GM21526 (cell line): ENCODE data around the gene PGF.
"Not testable (repeated sequence)": the region's sequence is repeated elsewhere in the genome, so short reads cannot be mapped to it uniquely, and the experiment has no call there.

Source experiments
- ATAC-seq: cut with Tn5 transposase; IDR thresholded peaks from one replicate; pipeline ENCODE4 v1.9.1; 2021; ENCODE audit warnings: moderate library complexity; ENCODE audit not compliant: unreplicated experiment, low FRiP score

The PGF gene

GRCh38 chr14:74955229-74956026 is at the start of gene PGF:
PGF (minus strand) TSS chr14:74955597; CDS start chr14:74955242, 355 bp downstream.
- ATAC-seq, result no peak

GRCh38 chr14:75003250-75004027 is 48.0 kb upstream of the PGF start:
- ATAC-seq, result no peak

GRCh38 chr14:75002392-75003249 is 47.2 kb upstream of the PGF start, which contains the start of gene EIF2B2:
EIF2B2 (plus strand) TSS chr14:75002921; CDS start chr14:75002991, 70 bp downstream.
- ATAC-seq, result peak; percentile 92

GRCh38 chr14:75001899-75002298 is 46.5 kb upstream of the PGF start:
- no peak for ATAC-seq

GRCh38 chr14:75001261-75001660 is 45.9 kb upstream of the PGF start:
- ATAC-seq, result no peak

GRCh38 chr14:74995781-74996180 is 40.4 kb upstream of the PGF start:
- not testable (repeated sequence) for ATAC-seq

- ATAC-seq, result not testable (repeated sequence)
These were observed 38.8 kb upstream of the PGF start for GRCh38 chr14:74994182-74994581.

GRCh38 chr14:74988993-74989392 is 33.6 kb upstream of the PGF start:
- no peak for ATAC-seq

- ATAC-seq, result no peak
These were observed 32.7 kb upstream of the PGF start for GRCh38 chr14:74988131-74988530.

GRCh38 chr14:74985806-74986205 is 30.4 kb upstream of the PGF start:
- ATAC-seq, result no peak

GRCh38 chr14:74985028-74985310 is 29.6 kb upstream of the PGF start:
- ATAC-seq, result no peak

- no peak for ATAC-seq
These were observed 29.0 kb upstream of the PGF start for GRCh38 chr14:74984236-74985027.

- ATAC-seq, result no peak
These were observed 27.9 kb upstream of the PGF start for GRCh38 chr14:74983343-74983742.

- ATAC-seq, result no peak
These were observed 27.3 kb upstream of the PGF start for GRCh38 chr14:74982661-74983060.

GRCh38 chr14:74981833-74982232 is 26.4 kb upstream of the PGF start:
- ATAC-seq, result no peak

- no peak for ATAC-seq
These were observed 26.0 kb upstream of the PGF start for GRCh38 chr14:74981462-74981782.

GRCh38 chr14:74980731-74981461 is 25.5 kb upstream of the PGF start:
- ATAC-seq, result no peak

- ATAC-seq, result no peak
These were observed 25.0 kb upstream of the PGF start for GRCh38 chr14:74980398-74980730.

- no peak for ATAC-seq
These were observed 24.3 kb upstream of the PGF start for GRCh38 chr14:74979442-74980397.
